Activated naive CD8-positive, alpha-beta T cell treated with anti-CD3 and anti-CD28 coated beads for 36 hours (primary cell): Measurements from ENCODE around the gene PGK2. TPM values are rescaled to one million over a fixed set of nuclear protein-coding genes. Genes with fewer than 3 reads are reported as not detected.

Source experiments
- DNase-seq: peaks from one replicate; pipeline ENCODE4 v3.0.0; 2021
- H3K27ac Mint-ChIP-seq: one replicate; pipeline ENCODE4 v1.8.0; 2022; ENCODE audit warnings: mild to moderate bottlenecking, moderate library complexity, mixed read lengths
- H3K27me3 Mint-ChIP-seq: one replicate; pipeline ENCODE4 v1.8.0; 2022; ENCODE audit warnings: mild to moderate bottlenecking, mixed read lengths
- H3K36me3 Mint-ChIP-seq: one replicate; pipeline ENCODE4 v1.8.0; 2021; ENCODE audit warnings: mild to moderate bottlenecking, mixed read lengths
- H3K4me1 Mint-ChIP-seq: one replicate; pipeline ENCODE4 v1.8.0; 2021; ENCODE audit warnings: mixed read lengths
- H3K4me3 Mint-ChIP-seq: one replicate; pipeline ENCODE4 v1.8.0; 2022; ENCODE audit warnings: mild to moderate bottlenecking, moderate library complexity, mixed read lengths
- H3K9me3 Mint-ChIP-seq: one replicate; pipeline ENCODE4 v1.8.0; 2022; ENCODE audit warnings: mixed read lengths
- total RNA-seq, 2 experiments: library from RNA; stranded (reverse); gene quantifications; one replicate each; pipeline ENCODE4 v1.2.3, GENCODE V29; 2021

The PGK2 gene
- total RNA-seq, 2 experiments from 2014 or later, result not detected

DNA sequence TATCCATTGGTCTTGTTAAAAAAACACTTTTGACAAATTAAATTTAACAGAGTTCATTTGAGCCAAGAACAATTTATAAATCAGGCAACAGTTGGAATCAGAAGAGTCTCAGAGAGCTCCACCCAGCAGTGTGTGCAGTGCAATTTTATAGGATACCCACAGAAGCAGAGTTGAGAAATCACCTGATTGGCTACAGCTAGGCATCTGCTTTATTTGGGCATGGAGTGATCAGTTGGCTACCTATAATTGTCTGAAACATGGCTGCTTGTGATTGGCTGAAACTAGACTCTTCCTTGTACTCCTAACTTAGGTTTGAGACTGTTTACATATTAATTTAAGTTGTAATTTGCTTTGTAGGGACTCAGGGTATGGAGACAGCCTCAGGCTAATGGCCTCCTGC lies 12.0 kb downstream of the PGK2 start:
- H3K27ac Mint-ChIP-seq, result no peak overlapping the region
- no peaks in the 10 kb centered on the region for H3K9me3 Mint-ChIP-seq
- H3K36me3 Mint-ChIP-seq, result no peaks in the 10 kb centered on the region
- H3K4me3 Mint-ChIP-seq, result no peak overlapping the region
- H3K4me1 Mint-ChIP-seq, result no peaks in the 10 kb centered on the region
- H3K27me3 Mint-ChIP-seq, result no peaks in the 10 kb centered on the region
- DNase-seq, result no peak

DNA sequence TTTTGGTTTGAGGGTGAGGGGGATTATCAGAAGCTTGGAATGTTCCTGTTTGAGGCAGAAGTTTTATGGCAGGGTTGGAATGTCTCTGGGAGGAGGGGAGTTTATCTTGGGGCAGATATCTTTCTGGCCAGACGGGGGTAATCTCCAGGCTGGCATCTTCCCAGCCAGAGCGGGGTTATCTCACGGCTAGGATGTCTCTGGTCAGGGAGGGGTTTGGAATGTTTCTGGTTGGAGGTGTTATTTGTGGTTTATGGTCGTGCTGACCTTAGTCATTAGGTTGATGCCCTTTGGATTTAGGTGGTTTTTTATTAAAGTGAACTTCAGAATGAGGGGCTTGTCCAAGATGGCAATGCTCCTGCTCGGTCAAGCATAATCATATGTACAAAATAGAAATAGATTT lies 14.8 kb downstream of the PGK2 start:
- no peak overlapping the region for H3K4me3 Mint-ChIP-seq
- DNase-seq, result no peak
- H3K27me3 Mint-ChIP-seq, result no peaks in the 10 kb centered on the region
- H3K27ac Mint-ChIP-seq, result no peak overlapping the region
- H3K4me1 Mint-ChIP-seq, result no peaks in the 10 kb centered on the region
- H3K9me3 Mint-ChIP-seq, result no peaks in the 10 kb centered on the region
- H3K36me3 Mint-ChIP-seq, result no peaks in the 10 kb centered on the region

GRCh38 chr6:49766762-49767161 lies 20.3 kb downstream of the PGK2 start:
- H3K36me3 Mint-ChIP-seq, result no peaks in the 10 kb centered on the region
- H3K9me3 Mint-ChIP-seq, result no peaks in the 10 kb centered on the region
- H3K4me3 Mint-ChIP-seq, result no peak overlapping the region
- H3K27ac Mint-ChIP-seq, result no peak overlapping the region
- H3K27me3 Mint-ChIP-seq, result no peaks in the 10 kb centered on the region
- DNase-seq, result no peak
- no peaks in the 10 kb centered on the region for H3K4me1 Mint-ChIP-seq

GRCh38 chr6:49764571-49765236 lies 22.4 kb downstream of the PGK2 start:
- H3K4me1 Mint-ChIP-seq, result no peaks in the 10 kb centered on the region
- H3K27ac Mint-ChIP-seq, result no peak overlapping the region
- no peak overlapping the region for H3K4me3 Mint-ChIP-seq
- no peak for DNase-seq
- H3K27me3 Mint-ChIP-seq, result no peaks in the 10 kb centered on the region
- H3K9me3 Mint-ChIP-seq, result no peaks in the 10 kb centered on the region
- no peaks in the 10 kb centered on the region for H3K36me3 Mint-ChIP-seq

DNA sequence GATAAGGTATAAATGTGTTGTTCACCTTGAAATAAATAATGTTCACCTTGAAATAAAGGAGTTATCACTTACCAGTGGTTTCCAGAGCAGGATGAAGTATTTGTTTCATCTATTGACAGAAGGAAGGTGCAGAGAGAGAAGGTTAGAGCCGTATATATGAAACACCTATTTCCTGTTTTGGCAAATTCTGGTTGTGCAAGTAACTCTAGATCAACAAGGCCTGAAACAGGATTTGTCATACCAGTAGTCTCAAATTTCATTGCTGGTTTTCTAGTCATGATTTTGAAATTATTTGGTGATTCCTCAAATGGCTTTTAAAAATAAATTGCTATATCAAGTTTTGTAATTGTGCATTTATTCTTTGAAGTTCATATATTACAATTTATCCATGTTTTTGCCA lies 42.8 kb downstream of the PGK2 start, which contains the start of gene CRISP3:
TSS of gene CRISP3 (minus strand) at position 130 of the 400 bp plus-strand sequence. CDS start at position 109, 21 bp downstream.
- H3K27ac Mint-ChIP-seq, result no peak within 1 kb of the TSS
- H3K27me3 Mint-ChIP-seq, result no peaks in the 10 kb centered on the region
- H3K4me1 Mint-ChIP-seq, result no peaks in the 10 kb centered on the region
- no peaks in the 10 kb centered on the region for H3K36me3 Mint-ChIP-seq
- DNase-seq, result no peak
- no peaks in the 10 kb centered on the region for H3K9me3 Mint-ChIP-seq
- H3K4me3 Mint-ChIP-seq, result no peak within 1 kb of the TSS

DNA sequence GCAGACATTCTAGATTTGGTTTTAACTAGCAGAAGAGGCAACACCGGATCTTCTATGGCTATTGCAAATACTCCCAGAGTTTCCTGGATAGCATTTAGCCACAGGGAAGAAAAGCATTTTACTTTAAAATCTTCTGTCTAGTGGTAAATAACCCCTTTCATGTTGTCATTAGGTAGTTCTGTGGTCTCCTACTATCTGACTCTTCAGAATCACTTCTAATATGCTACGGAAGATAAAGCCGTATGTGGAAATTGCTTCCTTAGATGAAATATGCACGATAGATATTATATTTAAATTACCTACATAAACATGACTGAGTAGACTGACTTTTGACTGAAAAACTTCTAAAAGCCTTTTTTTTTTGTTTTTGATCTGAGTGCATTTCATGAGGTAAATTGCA lies 43.7 kb downstream of the PGK2 start:
- no peak overlapping the region for H3K4me3 Mint-ChIP-seq
- no peaks in the 10 kb centered on the region for H3K4me1 Mint-ChIP-seq
- H3K27me3 Mint-ChIP-seq, result no peaks in the 10 kb centered on the region
- H3K36me3 Mint-ChIP-seq, result no peaks in the 10 kb centered on the region
- no peak overlapping the region for H3K27ac Mint-ChIP-seq
- no peak for DNase-seq
- no peaks in the 10 kb centered on the region for H3K9me3 Mint-ChIP-seq

DNA sequence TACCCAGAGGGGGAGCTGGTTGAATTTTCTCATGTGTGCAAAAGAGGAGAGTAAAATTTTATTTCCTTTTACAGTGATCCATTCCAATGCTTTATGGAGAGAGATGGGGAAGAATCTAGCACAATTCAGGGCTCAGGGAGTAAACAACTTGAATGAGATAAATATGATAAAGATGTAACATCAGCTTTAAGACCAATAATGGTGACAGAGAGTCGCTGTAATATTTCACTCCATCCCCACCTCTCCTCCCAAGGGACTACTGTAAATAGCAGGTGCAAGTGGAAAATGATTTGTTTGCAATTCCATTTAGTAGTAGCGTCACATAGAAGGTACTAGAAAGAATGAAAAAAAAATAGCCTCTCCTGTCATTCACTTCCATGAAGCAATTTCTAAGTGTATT lies 47.7 kb downstream of the PGK2 start:
- H3K4me3 Mint-ChIP-seq, result no peak overlapping the region
- no peak for DNase-seq
- H3K4me1 Mint-ChIP-seq, result no peaks in the 10 kb centered on the region
- H3K9me3 Mint-ChIP-seq, result no peaks in the 10 kb centered on the region
- H3K27ac Mint-ChIP-seq, result no peak overlapping the region
- no peaks in the 10 kb centered on the region for H3K27me3 Mint-ChIP-seq
- H3K36me3 Mint-ChIP-seq, result no peaks in the 10 kb centered on the region

GRCh38 chr6:49736017-49736508 lies 51.0 kb downstream of the PGK2 start:
- no peak overlapping the region for H3K4me3 Mint-ChIP-seq
- H3K27me3 Mint-ChIP-seq, result no peaks in the 10 kb centered on the region
- no peaks in the 10 kb centered on the region for H3K4me1 Mint-ChIP-seq
- no peaks in the 10 kb centered on the region for H3K36me3 Mint-ChIP-seq
- no peak overlapping the region for H3K27ac Mint-ChIP-seq
- no peaks in the 10 kb centered on the region for H3K9me3 Mint-ChIP-seq
- DNase-seq, result no peak

Other genes with a start within 250 kb of the PGK2 start
- under 1 TPM; 0.28 to 0.33 TPM for gene C6orf141, start 236.6 kb downstream of the PGK2 start, total RNA-seq
- not detected for gene RHAG, start 150.4 kb downstream of the PGK2 start, total RNA-seq
- not detected for gene CRISP2, start 73.7 kb downstream of the PGK2 start, total RNA-seq
- not detected for gene CRISP3, start 42.9 kb downstream of the PGK2 start, total RNA-seq
- gene CRISP1, start 79.2 kb upstream of the PGK2 start, total RNA-seq, result not detected
- gene DEFB114, start 176.9 kb upstream of the PGK2 start, total RNA-seq, result not detected
- not detected for gene DEFB113, start 182.3 kb upstream of the PGK2 start, total RNA-seq
- gene DEFB110, start 234.7 kb upstream of the PGK2 start, total RNA-seq, result not detected